Kidney epithelial cell (primary cell): ENCODE measurements around the gene HOXA2. TPM values are rescaled to one million over a fixed set of nuclear protein-coding genes. Genes with fewer than 3 reads are reported as not detected.

ENCODE experiments used
- DNase-seq: peaks from one replicate; pipeline ENCODE4 v3.0.0-alpha.2; 2010; ENCODE audit warnings: low read depth
- H3K27me3 ChIP-seq: 2 replicates; pipeline ENCODE4 v1.6.0; 2011; ENCODE audit warnings: low read length; ENCODE audit not compliant: control insufficient read depth, insufficient read depth
- H3K36me3 ChIP-seq: 2 replicates; pipeline ENCODE4 v1.5.1; 2011; ENCODE audit warnings: low read length; ENCODE audit not compliant: control insufficient read depth, insufficient read depth
- H3K4me3 ChIP-seq: 2 replicates; pipeline ENCODE4 v1.5.1; 2011; ENCODE audit warnings: low read depth, mild to moderate bottlenecking, control low read depth, low read length
- total RNA-seq: library from RNA; depleted of rRNA; stranded (reverse); fragments of >200 nt; gene quantifications from 2 replicates; pipeline ENCODE4 v1.2.3, GENCODE V29; 2015
- TF ChIP-seq, protein P1 (sequence below): IDR thresholded peaks from 2 replicates; pipeline ENCODE4 v1.5.1; 2011; ENCODE audit warnings: mild to moderate bottlenecking, moderate library complexity, low read length, control low read depth, inconsistent platforms; ENCODE audit not compliant: insufficient read depth, poor library complexity, severe bottlenecking

Gene HOXA2
- total RNA-seq, 1 donor from 2014 or later: 1.1 TPM

DNA sequence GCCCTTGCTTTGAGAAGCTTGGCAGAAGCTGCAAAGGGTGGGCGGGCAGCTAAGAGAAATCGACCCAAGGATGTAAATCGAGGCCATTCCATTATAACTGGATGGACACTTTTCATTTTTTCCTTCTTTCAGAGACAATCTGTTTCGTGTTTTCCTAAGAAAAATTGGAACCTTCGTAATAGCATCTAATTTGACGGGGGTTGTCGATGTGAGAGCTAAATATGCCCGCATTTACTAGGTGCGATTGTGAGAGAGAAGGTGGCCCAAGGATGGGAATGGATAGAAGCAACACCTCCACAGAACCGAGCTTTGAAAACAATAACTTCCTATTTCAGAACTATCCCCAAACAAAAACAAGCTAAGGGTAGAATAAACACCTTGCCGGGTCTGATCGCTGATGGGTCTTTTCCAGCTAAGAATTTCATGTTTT, 28.9 kb upstream of the HOXA2 start:
- peaks cover 1% of the 10 kb centered on the region for H3K36me3 ChIP-seq
- DNase-seq: no peak
- H3K4me3 ChIP-seq: peak overlapping the region; percentile 41
- no peaks in the 10 kb centered on the region for H3K27me3 ChIP-seq
- TF ChIP-seq, protein P1, sequence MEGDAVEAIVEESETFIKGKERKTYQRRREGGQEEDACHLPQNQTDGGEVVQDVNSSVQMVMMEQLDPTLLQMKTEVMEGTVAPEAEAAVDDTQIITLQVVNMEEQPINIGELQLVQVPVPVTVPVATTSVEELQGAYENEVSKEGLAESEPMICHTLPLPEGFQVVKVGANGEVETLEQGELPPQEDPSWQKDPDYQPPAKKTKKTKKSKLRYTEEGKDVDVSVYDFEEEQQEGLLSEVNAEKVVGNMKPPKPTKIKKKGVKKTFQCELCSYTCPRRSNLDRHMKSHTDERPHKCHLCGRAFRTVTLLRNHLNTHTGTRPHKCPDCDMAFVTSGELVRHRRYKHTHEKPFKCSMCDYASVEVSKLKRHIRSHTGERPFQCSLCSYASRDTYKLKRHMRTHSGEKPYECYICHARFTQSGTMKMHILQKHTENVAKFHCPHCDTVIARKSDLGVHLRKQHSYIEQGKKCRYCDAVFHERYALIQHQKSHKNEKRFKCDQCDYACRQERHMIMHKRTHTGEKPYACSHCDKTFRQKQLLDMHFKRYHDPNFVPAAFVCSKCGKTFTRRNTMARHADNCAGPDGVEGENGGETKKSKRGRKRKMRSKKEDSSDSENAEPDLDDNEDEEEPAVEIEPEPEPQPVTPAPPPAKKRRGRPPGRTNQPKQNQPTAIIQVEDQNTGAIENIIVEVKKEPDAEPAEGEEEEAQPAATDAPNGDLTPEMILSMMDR: no peak

DNA sequence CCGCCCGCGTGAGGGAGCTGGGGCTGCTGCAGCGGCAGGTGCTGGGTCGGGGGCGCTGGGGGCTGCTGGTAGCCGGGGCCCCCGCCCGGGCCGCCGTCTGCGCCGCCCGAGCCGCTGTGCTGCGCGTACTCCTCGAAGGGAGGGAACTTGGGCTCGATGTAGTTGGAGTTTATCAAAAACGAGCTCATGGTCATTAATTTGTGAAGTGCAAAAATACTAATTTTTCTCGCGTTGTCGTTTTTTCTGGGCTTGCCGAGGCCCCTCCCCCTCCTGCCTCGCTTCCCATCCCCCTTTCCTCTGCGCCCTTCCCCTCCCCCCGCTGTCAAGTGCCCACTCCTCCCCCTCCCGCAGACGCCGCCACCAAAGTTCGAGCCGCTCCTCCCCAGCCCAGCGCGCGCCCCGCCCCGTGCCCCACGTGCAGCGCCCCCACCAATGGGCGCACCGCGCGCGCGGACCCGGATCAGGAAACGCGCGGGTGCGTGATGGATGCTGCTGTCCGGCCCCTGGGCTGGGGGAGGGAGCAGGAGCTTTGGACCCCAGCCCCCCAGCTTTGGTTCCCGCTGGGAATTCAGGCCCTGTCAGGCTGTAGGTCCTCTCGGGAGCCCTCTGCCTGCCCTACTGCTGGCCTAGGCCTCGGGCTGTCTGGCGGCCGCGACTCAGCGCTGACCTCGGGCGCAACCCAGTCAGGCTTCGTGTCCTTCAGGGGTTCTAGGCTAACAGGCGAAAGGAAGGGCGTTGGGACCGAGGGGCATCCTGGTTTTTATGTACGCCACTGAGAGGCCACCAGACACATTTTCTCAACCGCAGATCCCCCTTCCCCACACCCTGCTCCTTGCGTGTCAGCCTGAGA, 28.3 kb upstream of the HOXA2 start, which contains the start of gene HOXA4:
TSS of gene HOXA4 (minus strand) at position 218 of the 850 bp plus-strand sequence. CDS start at position 194, 24 bp downstream.
- no peak for DNase-seq

DNA sequence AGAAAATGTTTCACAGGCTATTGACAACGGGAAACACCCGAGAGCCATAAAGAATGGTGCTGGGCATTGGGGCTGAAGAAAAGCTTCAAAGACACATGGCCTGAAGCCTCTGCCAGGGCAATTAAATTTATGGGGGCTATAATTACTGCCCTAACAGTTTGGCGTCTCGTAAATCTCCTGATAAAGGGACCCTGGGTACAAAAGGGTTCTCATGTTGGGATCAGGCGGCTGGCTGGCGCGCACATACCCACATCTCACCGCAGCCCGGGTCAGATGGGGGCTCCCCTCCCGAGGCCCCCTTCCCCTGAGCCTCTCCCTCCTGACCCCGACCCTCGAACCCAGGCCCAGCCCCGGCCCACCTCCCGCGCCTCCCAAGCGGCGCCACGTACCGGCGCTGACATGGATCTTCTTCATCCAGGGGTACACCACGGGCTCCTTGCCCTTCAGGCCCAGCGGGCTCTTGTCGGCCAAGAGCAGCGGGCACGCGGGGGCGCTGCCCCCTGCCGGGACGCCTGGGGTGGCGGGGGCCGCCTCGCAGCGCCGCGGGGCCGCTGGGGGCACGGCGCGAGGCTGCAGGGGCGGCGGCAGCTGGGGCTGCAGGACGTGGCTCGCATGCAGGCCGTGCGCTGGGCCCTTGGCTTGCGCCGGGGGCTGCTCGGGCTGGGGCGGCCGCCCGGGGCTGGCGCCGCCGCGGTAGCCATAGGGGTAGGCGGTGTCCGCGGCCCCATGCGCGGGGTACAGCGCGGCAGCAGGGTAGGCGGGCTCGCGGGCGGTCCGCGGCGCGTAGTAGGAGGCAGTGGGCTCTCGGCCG, 27.5 kb upstream of the HOXA2 start:
- H3K4me3 ChIP-seq: peak overlapping the region; percentile 52
- H3K36me3 ChIP-seq: peaks cover 1% of the 10 kb centered on the region
- DNase-seq: no peak
- no peaks in the 10 kb centered on the region for H3K27me3 ChIP-seq
- TF ChIP-seq, protein P1: peak; percentile 8

More for the DNA sequence above, 28.3 kb upstream of the HOXA2 start, which contains the start of gene HOXA4:
- Histone ChIP-seq H3K4me3 (peak within 1 kb of the TSS; percentile 52), H3K36me3 (peaks cover 1% of the 10 kb centered on the region), H3K27me3 (no peaks in the 10 kb centered on the region)
- TF ChIP-seq, protein P1: no peak

DNA sequence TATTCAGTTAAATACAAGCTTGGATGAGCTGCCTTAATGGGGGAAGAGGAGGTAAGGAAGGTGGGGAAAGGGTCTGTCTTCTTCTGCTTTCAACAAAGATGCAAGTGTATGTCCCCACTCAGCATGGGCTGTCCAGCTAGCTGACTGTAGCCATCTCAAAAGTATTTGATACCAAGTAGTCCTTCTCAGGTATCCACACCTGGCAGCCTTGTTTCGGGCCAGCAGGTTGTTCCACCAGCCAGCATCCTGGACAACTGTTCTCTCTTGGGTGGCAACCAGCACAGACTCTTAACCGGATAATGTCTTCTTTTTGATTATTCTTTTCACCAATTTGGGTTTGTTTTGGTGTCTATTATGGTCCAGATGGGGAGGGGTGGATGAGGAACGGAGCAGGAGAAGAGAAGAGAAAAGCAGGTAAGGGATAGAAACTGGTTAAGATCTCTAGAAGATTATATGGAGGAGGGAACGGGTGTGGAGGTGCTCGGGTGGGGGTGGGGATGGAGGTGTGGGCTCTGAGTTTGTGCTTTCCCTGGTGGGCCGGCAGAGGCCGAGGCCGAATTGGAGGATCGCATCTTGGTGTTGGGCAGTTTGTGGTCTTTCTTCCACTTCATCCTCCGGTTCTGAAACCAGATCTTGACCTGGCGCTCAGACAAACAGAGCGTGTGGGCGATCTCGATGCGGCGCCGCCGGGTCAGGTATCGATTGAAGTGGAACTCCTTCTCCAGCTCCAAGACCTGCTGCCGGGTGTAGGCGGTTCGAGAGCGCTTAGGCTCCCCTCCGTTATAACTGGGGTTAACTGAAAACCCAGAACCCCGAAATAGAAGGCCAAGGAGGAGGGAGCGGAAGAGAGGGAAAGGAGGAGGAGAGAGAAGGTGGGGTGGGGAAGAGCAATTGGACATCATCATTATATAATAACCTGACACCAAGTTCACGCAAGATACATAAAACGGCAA, 26.6 kb upstream of the HOXA2 start:
- Histone ChIP-seq H3K4me3 (peak overlapping the region; percentile 52), H3K27me3 (no peaks in the 10 kb centered on the region), H3K36me3 (peaks cover 1% of the 10 kb centered on the region)
- DNase-seq: no peak
- TF ChIP-seq, protein P1: no peak

DNA sequence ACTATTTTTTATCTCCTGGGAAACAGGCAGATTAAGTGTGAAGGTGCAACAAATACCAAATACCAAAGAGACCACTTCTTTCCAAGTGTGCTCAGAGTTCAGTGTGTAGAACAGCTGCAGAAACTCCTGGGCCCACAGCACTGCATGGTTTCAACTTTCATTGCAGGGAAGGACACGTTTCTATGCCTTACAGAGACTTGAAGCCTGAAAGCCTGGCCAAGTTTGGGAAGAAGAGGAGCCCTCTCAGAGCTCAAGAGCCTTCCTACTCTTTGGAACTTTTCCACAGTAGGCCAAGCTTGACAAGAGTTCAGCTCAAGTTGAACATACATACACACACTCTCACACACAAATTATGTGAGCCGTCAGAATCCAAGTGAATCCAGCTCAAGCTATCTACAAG, 25.6 kb upstream of the HOXA2 start:
- DNase-seq: no peak
- TF ChIP-seq, protein P1: no peak
- Histone ChIP-seq H3K36me3 (peaks cover 1% of the 10 kb centered on the region), H3K27me3 (no peaks in the 10 kb centered on the region), H3K4me3 (no peak overlapping the region)
